ENCODE results near the gene MLH3.

The MLH3 gene

GRCh38 chr14:75092698-75093097 is 41.4 kb upstream of the MLH3 start:
- CTCF ChIA-PET = interaction anchor here (0.8 kb wide), 1 partner anchor 232 kb away, joined by 3 read pairs; no protein-coding TSS in a partner anchor
- TF ChIP-seq CTCF (IDR thresholded peaks at IDR 0.05; ENCODE audit: control extremely low read depth, extremely low read depth, low read depth, missing control alignments) = no peak
- DNase-seq (ENCODE audit: extremely low spot score) = no peak
- POLR2A ChIA-PET = no interaction called here

GRCh38 chr14:75091251-75091650 is 40.0 kb upstream of the MLH3 start:
- CTCF ChIA-PET = interaction anchor here (1.2 to 5.5 kb wide), 8 partner anchors 9 to 246 kb away, joined by 3 to 72 read pairs (median 4); no protein-coding TSS in a partner anchor
- POLR2A ChIA-PET = no interaction called here
- no peak for DNase-seq (ENCODE audit: extremely low spot score)
- no peak for TF ChIP-seq CTCF (IDR thresholded peaks at IDR 0.05; ENCODE audit: control extremely low read depth, extremely low read depth, low read depth, missing control alignments)

GRCh38 chr14:75090353-75090752 is 39.1 kb upstream of the MLH3 start:
- no peak for TF ChIP-seq CTCF (IDR thresholded peaks at IDR 0.05; ENCODE audit: control extremely low read depth, extremely low read depth, low read depth, missing control alignments)
- CTCF ChIA-PET = interaction anchor here (1.2 to 5.5 kb wide), 9 partner anchors 10 to 245 kb away, joined by 3 to 72 read pairs (median 27); partner anchors contain the start of gene ACYP1
- POLR2A ChIA-PET = no interaction called here
- DNase-seq (ENCODE audit: extremely low spot score) = no peak

GRCh38 chr14:75088566-75089373 is 37.5 kb upstream of the MLH3 start:
- ChIA-PET POLR2A (no interaction called here), CTCF (interaction anchor here (0.6 to 5.5 kb wide), 58 partner anchors 9 to 565 kb away, joined by 3 to 72 read pairs (median 4); partner anchors contain the start of genes ACYP1, EIF2B2, NEK9 and RPS6KL1)
- DNase-seq (ENCODE audit: extremely low spot score) = peak; percentile 49
- TF ChIP-seq CTCF (IDR thresholded peaks at IDR 0.05; ENCODE audit: control extremely low read depth, extremely low read depth, low read depth, missing control alignments) = peak; percentile 56

- TF ChIP-seq CTCF (IDR thresholded peaks at IDR 0.05; ENCODE audit: control extremely low read depth, extremely low read depth, low read depth, missing control alignments) = no peak
- DNase-seq (ENCODE audit: extremely low spot score) = no peak
- ChIA-PET POLR2A (no interaction called here), CTCF (interaction anchor here (0.6 to 5.5 kb wide), 51 partner anchors 9 to 566 kb away, joined by 3 to 72 read pairs (median 4); partner anchors contain the start of genes ACYP1, EIF2B2, NEK9 and RPS6KL1)
Measured at GRCh38 chr14:75088153-75088552, 36.9 kb upstream of the MLH3 start.

GRCh38 chr14:75084513-75084912 is 33.2 kb upstream of the MLH3 start:
- POLR2A ChIA-PET = no interaction called here
- CTCF ChIA-PET = interaction anchor here (2.1 kb wide), 1 partner anchor 224 kb away, joined by 11 read pairs; no protein-coding TSS in a partner anchor
- no peak for TF ChIP-seq CTCF (IDR thresholded peaks at IDR 0.05; ENCODE audit: control extremely low read depth, extremely low read depth, low read depth, missing control alignments)
- DNase-seq (ENCODE audit: extremely low spot score) = no peak
